GM23338 (cell line): ENCODE measurements around the gene LST1. TPM values are rescaled to one million over a fixed set of nuclear protein-coding genes. Genes with fewer than 3 reads are reported as not detected.
"Not testable (repeated sequence)": the region's sequence is repeated elsewhere in the genome, so short reads cannot be mapped to it uniquely, and the experiment has no call there.

Experiments used
- ATAC-seq: fragments of 200-7000 bp; cut with Tn5 transposase; 3 replicates; pipeline ENCODE4 v1.9.1; 2020
- DNase-seq: peaks from one replicate; pipeline ENCODE4 v3.0.0-alpha.2; 2015; ENCODE audit warnings: low spot score
- H2AFZ ChIP-seq: fragments of 200-600 bp; sonication (generic); 2 replicates; pipeline ENCODE4 v1.8.0; 2016; ENCODE audit warnings: antibody characterized with exemption, mild to moderate bottlenecking, moderate library complexity
- H3F3A ChIP-seq: fragments of 200-600 bp; sonication (generic); replicated peaks from 2 replicates; pipeline ENCODE4 v1.8.0; 2017; ENCODE audit warnings: antibody characterized with exemption, mixed run types, low read depth
- H3K27ac ChIP-seq: fragments of 200-600 bp; sonication (generic); 2 replicates; pipeline ENCODE4 v1.6.1; 2016; ENCODE audit warnings: low read depth
- H3K27me3 ChIP-seq: fragments of 200-600 bp; sonication (generic); 2 replicates; pipeline ENCODE4 v1.8.0; 2016; ENCODE audit warnings: mild to moderate bottlenecking, mixed run types, moderate library complexity; ENCODE audit not compliant: insufficient read depth
- H3K36me3 ChIP-seq: fragments of 200-600 bp; sonication (generic); 2 replicates; pipeline ENCODE4 v1.8.0; 2016; ENCODE audit warnings: mild to moderate bottlenecking; ENCODE audit not compliant: insufficient read depth
- H3K4me1 ChIP-seq: fragments of 200-600 bp; sonication (generic); 2 replicates; pipeline ENCODE4 v1.8.0; 2016; ENCODE audit warnings: mild to moderate bottlenecking, moderate library complexity; ENCODE audit not compliant: insufficient read depth
- H3K4me2 ChIP-seq: fragments of 200-600 bp; sonication (generic); 2 replicates; pipeline ENCODE4 v1.7.1; 2017; ENCODE audit warnings: mixed run types
- H3K4me3 ChIP-seq: fragments of 200-600 bp; sonication (generic); 2 replicates; pipeline ENCODE4 v1.6.1; 2016; ENCODE audit warnings: mixed run types
- H3K79me2 ChIP-seq: fragments of 200-600 bp; sonication (generic); replicated peaks from 2 replicates; pipeline ENCODE4 v1.8.0; 2017; ENCODE audit warnings: mild to moderate bottlenecking; ENCODE audit not compliant: insufficient read depth
- H3K9me2 ChIP-seq: fragments of 200-600 bp; sonication (generic); 2 replicates; pipeline ENCODE4 v1.8.0; 2017; ENCODE audit not compliant: insufficient read depth
- H4K20me1 ChIP-seq: fragments of 200-600 bp; sonication (generic); replicated peaks from 2 replicates; pipeline ENCODE4 v1.8.0; 2017; ENCODE audit warnings: mild to moderate bottlenecking; ENCODE audit not compliant: insufficient read depth
- H3K27ac Mint-ChIP-seq: 2 replicates; pipeline ENCODE4 v1.8.0; 2020; ENCODE audit warnings: inconsistent platforms, mild to moderate bottlenecking, moderate library complexity, mixed read lengths
- H3K27me3 Mint-ChIP-seq: 3 replicates; pipeline ENCODE4 v1.8.0; 2022; ENCODE audit warnings: low read depth, mild to moderate bottlenecking, moderate library complexity, mixed read lengths, inconsistent platforms; ENCODE audit not compliant: insufficient read depth, poor library complexity
- H3K36me3 Mint-ChIP-seq: 3 replicates; pipeline ENCODE4 v1.8.0; 2021; ENCODE audit warnings: low read depth, mild to moderate bottlenecking, inconsistent platforms, moderate library complexity, mixed read lengths
- H3K4me1 Mint-ChIP-seq: 3 replicates; pipeline ENCODE4 v1.8.0; 2020; ENCODE audit warnings: mild to moderate bottlenecking, inconsistent platforms, mixed read lengths
- H3K4me3 Mint-ChIP-seq: 3 replicates; pipeline ENCODE4 v1.8.0; 2021; ENCODE audit warnings: moderate library complexity, mild to moderate bottlenecking, inconsistent platforms, mixed read lengths
- H3K9me3 Mint-ChIP-seq: 3 replicates; pipeline ENCODE4 v1.8.0; 2020; ENCODE audit warnings: moderate library complexity, mild to moderate bottlenecking, inconsistent platforms, mixed read lengths
- CREB1 ChIP-seq: fragments of 250-450 bp; sonication (Bioruptor Pico); IDR thresholded peaks from 2 replicates; pipeline ENCODE4 v1.5.0; 2020; ENCODE audit warnings: low read depth, mild to moderate bottlenecking, moderate library complexity
- EZH2phosphoT487 ChIP-seq: fragments of 200-600 bp; sonication (generic); IDR thresholded peaks from one replicate; pipeline ENCODE4 v1.8.1; 2018; ENCODE audit warnings: antibody characterized with exemption; ENCODE audit not compliant: unreplicated experiment
- JUNB ChIP-seq: IDR thresholded peaks from one replicate; pipeline ENCODE4 v1.6.1; 2016; ENCODE audit warnings: antibody characterized with exemption; ENCODE audit not compliant: unreplicated experiment
- NANOG ChIP-seq: IDR thresholded peaks from 2 replicates; pipeline ENCODE4 v1.6.1; 2016; ENCODE audit warnings: antibody characterized with exemption, borderline replicate concordance
- STAT1 ChIP-seq: IDR thresholded peaks from one replicate; pipeline ENCODE4 v1.6.1; 2016; ENCODE audit warnings: antibody characterized with exemption; ENCODE audit not compliant: unreplicated experiment
- ZNF114 ChIP-seq: fragments of 250-450 bp; sonication (Bioruptor Pico); IDR thresholded peaks from 2 replicates; pipeline ENCODE4 v1.5.0; 2020; ENCODE audit warnings: mild to moderate bottlenecking, moderate library complexity
- ZNF331 ChIP-seq: fragments of 250-450 bp; sonication (Bioruptor Pico); IDR thresholded peaks from 2 replicates; pipeline ENCODE4 v1.5.0; 2020; ENCODE audit warnings: low read depth, mild to moderate bottlenecking, moderate library complexity
- polyA plus RNA-seq: library from polyadenylated mRNA; unstranded; fragments of >200 nt; fragmentation: Nextera tagmentation; extraction: Ambion mirVana; gene quantifications from 2 replicates; pipeline ENCODE4 v1.2.1, GENCODE V29; 2016
- total RNA-seq: library from RNA; depleted of rRNA; stranded (reverse); fragments of >200 nt; shearing (Covaris generic); gene quantifications from 2 replicates; pipeline ENCODE4 v1.2.3, GENCODE V29; 2014
- TF ChIP-seq, protein P1 (sequence below), 2 experiments: fragments of 200-600 bp in 1 of 2; sonication (generic) in 1 of 2; conservative IDR thresholded peaks; 2 replicates each; pipeline versions ENCODE4 v1.5.1 to v1.6.1; 2016 to 2017; ENCODE audit warnings: antibody characterized with exemption in 2 of 2, low read depth in 2 of 2, mild to moderate bottlenecking in 2 of 2, moderate library complexity in 1 of 2
- TF ChIP-seq, protein P2 (sequence below): IDR thresholded peaks from one replicate; pipeline ENCODE4 v1.6.1; 2018; ENCODE audit warnings: antibody characterized with exemption; ENCODE audit not compliant: unreplicated experiment

Gene LST1
- total and polyA plus RNA-seq, 2 experiments from 2014 or later: 0.37 TPM; not detected in 1

DNA sequence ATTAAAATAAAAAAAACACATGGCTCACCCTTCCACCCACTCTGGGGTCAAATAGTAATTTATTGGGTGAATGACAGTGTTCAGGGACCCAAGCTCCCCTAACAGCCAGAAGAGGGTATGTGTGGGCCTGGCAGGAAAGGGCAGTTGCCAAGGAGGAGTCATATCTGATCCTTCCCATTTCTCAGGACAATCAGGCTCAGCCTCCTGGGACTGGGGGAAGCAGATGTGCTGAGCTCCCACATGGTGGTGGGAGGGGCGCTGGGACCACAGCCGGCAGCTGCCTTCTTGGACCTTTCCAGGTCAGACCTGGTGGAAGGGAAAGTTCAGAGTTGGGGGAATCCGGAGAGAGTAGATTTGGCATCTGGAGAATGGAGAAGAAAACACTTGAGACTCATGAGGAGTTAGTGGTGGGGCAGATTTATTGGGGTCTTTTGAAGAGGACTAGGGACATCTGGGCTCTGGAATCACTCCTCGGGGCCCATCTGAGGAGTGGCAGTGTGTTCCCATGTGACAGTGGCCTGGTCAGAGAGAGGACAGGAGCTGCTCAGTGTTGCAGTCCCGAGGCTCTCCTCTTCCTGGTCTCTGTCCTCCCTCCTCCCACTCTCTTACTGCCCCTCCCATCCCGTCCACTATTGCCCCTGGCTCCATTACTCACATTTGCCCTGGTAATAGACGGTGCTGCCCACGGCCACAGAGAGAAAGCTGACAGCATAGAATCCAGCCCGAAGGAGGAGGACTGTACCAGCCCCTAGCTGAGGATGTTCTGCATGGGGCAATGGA lies 3.0 kb downstream of the LST1 start:
- Mint-ChIP-seq H3K36me3 (no peaks in the 10 kb centered on the region; the same call in 2 of the 3 replicates), H3K27ac (no peak overlapping the region), H3K4me1 (peaks cover 6% of the 10 kb centered on the region; the same call in 2 of the 3 replicates), H3K9me3 (no peaks in the 10 kb centered on the region), H3K4me3 (no peak overlapping the region), H3K27me3 (peaks cover 10% of the 10 kb centered on the region)
- Histone ChIP-seq H4K20me1 (no peaks in the 10 kb centered on the region), H3K9me2 (no peaks in the 10 kb centered on the region), H2AFZ (peak overlapping the region; percentile 43; the same call in 1 of the 2 replicates), H3K27me3 (no peaks in the 10 kb centered on the region), H3F3A (no peaks in the 10 kb centered on the region), H3K4me1 (no peaks in the 10 kb centered on the region), H3K36me3 (no peaks in the 10 kb centered on the region), H3K4me3 (no peak overlapping the region), H3K27ac (no peak overlapping the region), H3K79me2 (no peaks in the 10 kb centered on the region), H3K4me2 (no peak overlapping the region)
- no peak for TF ChIP-seq JUNB
- no peak for TF ChIP-seq ZNF331
- no peak for TF ChIP-seq EZH2phosphoT487
- no peak for TF ChIP-seq ZNF114 (CRISPR knock-in tag)
- no peak for TF ChIP-seq CREB1 (CRISPR knock-in tag)
- TF ChIP-seq NANOG: no peak
- TF ChIP-seq, protein P1, sequence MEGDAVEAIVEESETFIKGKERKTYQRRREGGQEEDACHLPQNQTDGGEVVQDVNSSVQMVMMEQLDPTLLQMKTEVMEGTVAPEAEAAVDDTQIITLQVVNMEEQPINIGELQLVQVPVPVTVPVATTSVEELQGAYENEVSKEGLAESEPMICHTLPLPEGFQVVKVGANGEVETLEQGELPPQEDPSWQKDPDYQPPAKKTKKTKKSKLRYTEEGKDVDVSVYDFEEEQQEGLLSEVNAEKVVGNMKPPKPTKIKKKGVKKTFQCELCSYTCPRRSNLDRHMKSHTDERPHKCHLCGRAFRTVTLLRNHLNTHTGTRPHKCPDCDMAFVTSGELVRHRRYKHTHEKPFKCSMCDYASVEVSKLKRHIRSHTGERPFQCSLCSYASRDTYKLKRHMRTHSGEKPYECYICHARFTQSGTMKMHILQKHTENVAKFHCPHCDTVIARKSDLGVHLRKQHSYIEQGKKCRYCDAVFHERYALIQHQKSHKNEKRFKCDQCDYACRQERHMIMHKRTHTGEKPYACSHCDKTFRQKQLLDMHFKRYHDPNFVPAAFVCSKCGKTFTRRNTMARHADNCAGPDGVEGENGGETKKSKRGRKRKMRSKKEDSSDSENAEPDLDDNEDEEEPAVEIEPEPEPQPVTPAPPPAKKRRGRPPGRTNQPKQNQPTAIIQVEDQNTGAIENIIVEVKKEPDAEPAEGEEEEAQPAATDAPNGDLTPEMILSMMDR (conservative IDR thresholded peaks at IDR 0.05; ENCODE audit: low read depth in 2 of 2): no peak
- TF ChIP-seq STAT1: no peak
- TF ChIP-seq, protein P2, sequence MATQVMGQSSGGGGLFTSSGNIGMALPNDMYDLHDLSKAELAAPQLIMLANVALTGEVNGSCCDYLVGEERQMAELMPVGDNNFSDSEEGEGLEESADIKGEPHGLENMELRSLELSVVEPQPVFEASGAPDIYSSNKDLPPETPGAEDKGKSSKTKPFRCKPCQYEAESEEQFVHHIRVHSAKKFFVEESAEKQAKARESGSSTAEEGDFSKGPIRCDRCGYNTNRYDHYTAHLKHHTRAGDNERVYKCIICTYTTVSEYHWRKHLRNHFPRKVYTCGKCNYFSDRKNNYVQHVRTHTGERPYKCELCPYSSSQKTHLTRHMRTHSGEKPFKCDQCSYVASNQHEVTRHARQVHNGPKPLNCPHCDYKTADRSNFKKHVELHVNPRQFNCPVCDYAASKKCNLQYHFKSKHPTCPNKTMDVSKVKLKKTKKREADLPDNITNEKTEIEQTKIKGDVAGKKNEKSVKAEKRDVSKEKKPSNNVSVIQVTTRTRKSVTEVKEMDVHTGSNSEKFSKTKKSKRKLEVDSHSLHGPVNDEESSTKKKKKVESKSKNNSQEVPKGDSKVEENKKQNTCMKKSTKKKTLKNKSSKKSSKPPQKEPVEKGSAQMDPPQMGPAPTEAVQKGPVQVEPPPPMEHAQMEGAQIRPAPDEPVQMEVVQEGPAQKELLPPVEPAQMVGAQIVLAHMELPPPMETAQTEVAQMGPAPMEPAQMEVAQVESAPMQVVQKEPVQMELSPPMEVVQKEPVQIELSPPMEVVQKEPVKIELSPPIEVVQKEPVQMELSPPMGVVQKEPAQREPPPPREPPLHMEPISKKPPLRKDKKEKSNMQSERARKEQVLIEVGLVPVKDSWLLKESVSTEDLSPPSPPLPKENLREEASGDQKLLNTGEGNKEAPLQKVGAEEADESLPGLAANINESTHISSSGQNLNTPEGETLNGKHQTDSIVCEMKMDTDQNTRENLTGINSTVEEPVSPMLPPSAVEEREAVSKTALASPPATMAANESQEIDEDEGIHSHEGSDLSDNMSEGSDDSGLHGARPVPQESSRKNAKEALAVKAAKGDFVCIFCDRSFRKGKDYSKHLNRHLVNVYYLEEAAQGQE: no peak
- DNase-seq (no peak), ATAC-seq (no peak)

DNA sequence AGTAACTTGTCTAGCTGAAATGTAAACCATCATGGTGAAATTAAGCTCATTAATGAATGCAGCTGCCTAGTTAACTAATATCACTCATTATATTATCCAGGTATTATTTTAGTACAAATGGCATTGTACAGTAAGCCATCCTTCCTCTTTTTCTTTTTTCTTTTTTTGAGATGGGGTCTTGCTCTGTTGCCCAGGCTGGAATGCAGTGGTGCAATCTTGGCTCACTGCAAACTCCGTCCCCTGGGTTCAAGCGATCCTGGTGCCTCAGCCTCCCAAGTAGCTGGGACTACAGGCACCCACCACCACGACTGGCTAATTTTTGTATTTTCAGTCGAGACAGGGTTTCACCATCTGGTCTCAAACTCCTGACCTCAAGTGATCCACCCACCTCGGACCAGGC lies 4.6 kb downstream of the LST1 start:
- not testable (repeated sequence) for H2AFZ ChIP-seq

More for the DNA sequence above, 4.6 kb downstream of the LST1 start:
- ATAC-seq, H3K9me3 Mint-ChIP-seq, H3K4me1 Mint-ChIP-seq, H3K27ac Mint-ChIP-seq, H3K36me3 Mint-ChIP-seq, DNase-seq, H3K9me2 ChIP-seq, H3K4me3 ChIP-seq, H3K4me3 Mint-ChIP-seq, H3K4me2 ChIP-seq, H3K36me3 ChIP-seq, H3K4me1 ChIP-seq, H3K27ac ChIP-seq, H3K27me3 ChIP-seq, H4K20me1 ChIP-seq, H3F3A ChIP-seq, H3K79me2 ChIP-seq: not testable (repeated sequence)
- peaks cover 13% of the 10 kb centered on the region for H3K27me3 Mint-ChIP-seq
